GM21576 (cell line): ENCODE results near the gene NECAB2.
"Not testable (repeated sequence)": the region's sequence is repeated elsewhere in the genome, so short reads cannot be mapped to it uniquely, and the experiment has no call there.

Experiments used
- ATAC-seq: cut with Tn5 transposase; IDR thresholded peaks from one replicate; pipeline ENCODE4 v1.9.1; 2021; ENCODE audit warnings: mild to moderate bottlenecking, moderate library complexity; ENCODE audit not compliant: unreplicated experiment

The NECAB2 gene

DNA sequence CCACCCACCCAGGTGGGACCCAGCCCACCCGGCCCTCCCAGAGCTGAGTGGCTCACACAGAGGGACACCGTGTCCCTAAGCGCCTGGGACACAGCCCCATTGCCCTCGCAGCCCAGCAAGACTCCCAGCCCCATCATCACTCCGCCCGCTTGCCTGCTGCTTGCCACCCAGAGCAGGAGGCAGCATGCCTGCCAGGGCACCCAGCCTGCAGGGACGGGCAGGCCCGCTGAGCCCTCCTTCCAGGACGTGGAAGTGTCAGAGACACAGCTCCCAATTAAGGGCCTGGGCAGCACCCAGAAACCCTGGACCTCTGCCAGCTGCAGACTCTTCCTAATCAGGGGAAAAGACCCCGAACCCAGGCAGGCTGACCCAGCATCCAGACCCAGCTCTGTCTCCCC lies 32.2 kb upstream of the NECAB2 start:
- no peak for ATAC-seq

DNA sequence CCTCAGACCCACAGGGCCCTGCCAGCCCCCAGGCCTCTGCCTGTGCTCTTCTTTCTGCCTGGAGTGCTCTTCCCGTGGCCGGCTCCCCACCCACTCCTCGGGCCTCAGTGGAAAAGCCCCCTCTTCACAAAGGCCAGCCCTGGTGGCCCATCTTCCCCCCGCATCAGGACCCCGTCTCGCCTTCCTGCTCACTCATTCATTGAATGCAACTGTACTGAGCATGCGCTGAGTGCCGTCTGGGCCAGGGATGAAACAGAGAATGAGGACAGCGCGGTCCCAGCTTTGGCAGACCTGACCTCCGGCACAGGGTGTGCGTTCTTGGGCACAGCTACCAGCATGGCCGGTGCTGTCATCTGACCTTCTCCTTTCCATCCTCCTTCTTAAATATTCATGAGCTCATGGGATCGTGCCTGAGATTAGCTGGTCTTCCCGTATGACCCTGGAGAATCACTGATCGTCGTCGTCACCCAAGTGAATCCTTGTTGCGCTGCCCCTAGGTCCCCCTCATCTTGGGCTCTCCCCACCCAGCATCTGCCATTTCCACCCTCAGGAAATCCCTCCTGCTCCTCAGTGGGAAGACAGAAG lies 31.4 kb upstream of the NECAB2 start:
- no peak for ATAC-seq

DNA sequence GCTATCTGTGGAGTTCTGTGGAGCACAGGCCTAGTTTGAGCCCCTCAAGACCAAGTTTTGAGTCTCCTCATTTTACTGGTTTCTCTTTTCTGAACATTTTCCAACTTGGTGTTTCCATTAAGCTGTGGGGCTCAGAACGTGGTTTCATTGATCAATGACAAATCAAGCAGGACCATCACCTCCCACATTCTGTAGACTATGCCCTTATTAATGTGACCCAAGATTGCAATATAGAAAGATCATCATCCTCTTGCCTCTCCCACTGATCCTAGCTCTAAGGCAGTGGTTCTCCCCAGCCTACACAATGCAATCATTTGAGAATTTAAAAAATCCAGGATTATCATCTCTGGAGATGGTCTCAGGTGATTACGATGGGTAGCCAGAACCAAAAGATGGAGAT lies 30.8 kb upstream of the NECAB2 start:
- no peak for ATAC-seq

DNA sequence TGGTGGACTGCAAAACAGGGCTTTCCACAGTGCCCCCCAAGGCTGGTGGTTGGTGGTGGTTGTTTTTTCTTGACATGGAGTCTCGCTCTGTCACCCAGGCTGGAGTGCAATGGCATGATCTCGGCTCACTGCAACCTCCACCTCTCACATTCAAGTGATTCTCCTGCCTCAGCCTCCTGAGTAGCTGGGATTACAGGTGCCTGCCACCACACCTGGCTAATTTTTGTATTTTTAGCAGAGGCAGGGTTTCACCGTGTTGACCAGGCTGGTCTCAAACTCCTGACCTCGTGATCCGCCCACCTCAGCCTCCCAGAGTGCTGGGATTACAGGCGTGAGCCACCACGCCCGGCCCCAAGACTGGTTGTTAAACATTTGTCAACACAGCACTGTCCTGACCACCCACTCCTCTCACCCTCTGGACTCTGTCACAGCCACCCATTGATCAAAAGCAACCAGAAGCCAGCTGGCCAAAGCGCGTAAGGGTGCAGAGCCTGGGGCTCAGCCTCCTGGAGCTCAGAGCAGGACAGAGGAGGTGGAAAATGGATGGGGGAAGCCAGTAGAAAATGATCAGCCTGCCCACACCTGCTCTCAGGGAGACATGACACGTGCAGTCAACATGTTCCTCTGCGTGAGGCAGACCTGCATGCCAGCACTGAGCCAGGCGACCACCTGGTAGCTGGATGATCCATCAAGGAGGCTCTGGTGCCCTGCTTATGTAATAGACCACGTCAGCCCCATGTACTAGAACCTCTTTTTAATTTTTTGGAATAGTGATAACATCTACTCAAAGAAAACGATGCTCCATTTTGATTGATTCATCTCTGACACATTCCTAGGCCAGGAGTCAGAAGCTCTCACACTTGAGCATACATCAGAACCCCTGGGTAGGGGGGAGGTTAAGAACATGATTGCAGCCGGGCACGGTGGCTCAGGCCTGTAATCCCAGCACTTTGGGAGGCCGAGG lies 29.8 kb upstream of the NECAB2 start:
- no peak for ATAC-seq

DNA sequence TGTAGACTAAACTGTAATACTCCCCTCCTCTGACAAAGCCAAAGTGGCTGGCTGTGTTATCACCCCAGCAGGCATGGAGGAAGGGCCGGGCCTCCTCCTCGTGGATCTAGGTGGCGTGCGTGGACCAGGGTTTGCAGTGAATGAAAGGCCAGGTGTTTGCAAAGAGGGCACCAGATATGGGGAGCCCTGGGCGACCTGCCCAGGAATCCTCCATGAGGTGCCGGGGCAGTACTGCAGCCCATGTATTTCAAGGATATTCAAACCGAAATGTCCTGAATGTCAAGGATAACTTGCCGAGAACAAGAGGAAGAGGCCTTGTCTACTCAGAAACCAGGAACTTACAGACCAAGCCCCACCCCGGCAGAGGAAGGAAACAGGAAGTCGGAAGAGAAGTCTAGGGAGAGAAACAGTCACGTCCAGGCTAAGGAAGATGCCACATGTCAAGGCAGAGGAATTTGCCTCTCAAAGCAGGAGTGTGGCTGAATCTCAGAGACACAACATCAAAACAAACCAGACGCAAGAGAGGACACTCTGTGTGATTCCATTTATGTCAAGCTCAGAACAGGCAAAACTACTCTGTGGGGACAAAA lies 28.7 kb upstream of the NECAB2 start:
- ATAC-seq: no peak

DNA sequence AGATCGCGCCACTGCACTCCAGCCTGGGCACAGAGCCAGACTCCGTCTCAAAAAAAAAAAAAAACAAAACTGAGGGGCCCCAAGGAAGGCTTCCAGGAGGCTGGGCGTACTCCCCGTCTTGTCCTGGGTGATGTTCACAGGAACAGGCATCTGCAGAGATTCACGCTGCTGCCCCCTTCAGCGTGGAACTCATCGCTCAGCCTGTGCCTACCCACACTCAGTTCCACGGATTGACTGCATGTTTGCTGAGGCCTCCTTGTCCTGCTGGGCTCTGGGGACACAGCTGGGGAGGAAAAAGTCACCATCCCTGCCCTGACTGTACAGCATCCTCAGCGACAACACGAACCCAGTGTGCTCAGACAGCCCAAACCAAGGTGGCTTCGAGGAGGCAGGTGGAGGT lies 27.9 kb upstream of the NECAB2 start:
- ATAC-seq: no peak

DNA sequence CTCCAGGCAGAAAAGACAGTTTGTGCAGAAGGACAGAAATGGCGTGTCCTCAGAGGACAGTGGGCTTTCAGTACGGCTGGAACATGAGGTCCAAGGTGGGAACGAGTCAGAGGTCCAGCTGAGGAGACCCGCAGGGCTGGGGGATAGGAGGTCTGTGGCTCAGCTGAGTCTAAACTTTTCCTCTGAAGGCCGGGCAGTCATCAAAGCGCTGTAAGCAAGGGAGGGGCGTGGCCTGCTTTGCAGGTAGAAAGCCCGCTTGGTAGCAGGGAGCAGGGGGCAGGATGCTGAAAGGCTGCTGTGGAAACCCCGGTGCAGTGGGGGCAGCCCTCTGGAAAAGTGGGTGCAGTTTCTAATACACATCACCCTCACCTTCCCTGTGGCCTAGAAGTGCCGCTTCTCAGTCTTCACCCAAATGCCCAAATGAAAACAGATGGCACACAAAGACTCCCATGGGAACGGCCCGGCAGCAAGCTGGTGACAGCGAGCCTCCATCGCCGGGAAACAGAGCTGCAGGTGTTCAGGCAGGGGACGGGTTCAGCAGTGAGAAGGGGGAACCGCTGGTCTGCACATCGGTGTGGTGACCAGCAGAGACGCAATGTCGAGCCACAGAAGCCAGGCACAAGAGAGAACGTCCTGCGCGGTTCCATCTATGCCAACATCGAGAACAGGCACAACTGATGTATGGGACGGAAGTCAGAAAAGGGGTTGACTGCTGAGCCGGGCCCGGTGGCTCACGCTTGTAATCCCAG lies 27.2 kb upstream of the NECAB2 start:
- no peak for ATAC-seq

DNA sequence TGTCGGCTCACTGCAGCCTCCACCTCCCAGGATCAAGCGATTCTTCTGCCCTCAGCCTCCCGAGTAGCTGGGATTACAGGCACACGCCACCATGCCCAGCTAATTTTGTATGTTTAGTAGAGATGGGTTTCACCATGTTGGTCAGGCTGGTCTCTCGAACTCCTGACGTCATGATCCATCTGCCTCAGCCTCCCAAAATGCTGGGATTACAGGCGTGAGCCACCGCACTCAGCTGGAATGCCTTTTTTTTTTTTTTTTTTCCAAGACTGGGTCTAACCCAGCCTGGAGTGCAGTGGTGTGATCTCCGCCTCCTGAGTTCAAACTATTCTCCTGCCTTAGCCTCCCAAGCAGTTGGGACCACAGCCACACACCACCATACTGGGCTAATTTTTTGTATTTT lies 26.5 kb upstream of the NECAB2 start:
- ATAC-seq: not testable (repeated sequence)

DNA sequence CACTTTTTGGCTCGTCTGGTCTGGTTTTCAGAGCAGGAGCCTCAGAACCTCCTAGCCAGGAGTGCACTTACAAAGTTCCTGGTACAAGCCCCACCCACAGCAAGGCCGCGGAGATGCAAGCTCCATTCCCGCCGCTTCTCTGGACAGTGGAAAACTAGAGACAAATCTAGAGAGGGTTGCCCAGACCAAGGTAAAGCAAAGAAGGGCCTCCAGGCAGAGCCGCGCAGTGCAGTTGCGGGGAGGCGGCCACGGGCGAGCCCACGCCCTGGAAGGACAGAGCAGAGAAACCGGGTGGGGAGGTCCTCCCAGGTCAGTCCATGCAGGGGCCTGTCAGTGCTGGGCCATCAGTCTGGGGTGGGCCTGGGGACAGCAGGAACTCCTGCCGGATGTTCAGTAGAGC lies 26.0 kb upstream of the NECAB2 start:
- ATAC-seq: no peak

DNA sequence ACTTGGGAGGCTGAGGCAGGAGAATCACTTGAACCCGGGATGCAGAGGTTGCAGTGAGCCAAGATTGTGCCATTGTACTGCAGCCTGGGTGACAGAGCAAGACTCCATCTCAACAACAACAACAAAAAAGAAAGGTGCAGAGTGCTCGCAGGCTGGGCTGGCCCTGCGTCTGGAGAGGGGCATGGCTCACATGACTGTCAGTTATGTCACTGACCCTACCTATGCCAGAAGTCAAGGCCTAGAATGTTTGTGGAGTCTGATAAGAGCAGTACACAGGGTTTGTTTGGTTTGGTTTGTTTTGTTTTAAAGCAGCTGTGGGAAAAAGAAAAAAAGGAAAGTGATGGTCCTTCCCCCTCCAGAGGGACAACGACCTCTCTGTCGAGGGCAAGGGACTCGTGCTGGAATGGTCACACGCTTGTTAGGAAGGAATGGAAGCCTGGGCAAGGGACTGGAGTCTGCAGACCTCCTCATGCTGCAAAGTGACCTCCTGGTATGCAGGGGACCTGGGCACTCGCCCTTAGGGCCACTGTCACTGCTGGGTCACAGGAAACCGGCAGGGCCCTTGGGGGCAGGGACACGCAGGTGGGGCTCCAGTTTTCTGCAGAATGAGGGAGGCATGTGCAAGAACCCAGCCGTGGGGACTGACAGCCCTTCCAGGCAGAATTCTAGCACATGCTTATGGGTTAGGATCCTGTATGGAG lies 25.1 kb upstream of the NECAB2 start:
- no peak for ATAC-seq

DNA sequence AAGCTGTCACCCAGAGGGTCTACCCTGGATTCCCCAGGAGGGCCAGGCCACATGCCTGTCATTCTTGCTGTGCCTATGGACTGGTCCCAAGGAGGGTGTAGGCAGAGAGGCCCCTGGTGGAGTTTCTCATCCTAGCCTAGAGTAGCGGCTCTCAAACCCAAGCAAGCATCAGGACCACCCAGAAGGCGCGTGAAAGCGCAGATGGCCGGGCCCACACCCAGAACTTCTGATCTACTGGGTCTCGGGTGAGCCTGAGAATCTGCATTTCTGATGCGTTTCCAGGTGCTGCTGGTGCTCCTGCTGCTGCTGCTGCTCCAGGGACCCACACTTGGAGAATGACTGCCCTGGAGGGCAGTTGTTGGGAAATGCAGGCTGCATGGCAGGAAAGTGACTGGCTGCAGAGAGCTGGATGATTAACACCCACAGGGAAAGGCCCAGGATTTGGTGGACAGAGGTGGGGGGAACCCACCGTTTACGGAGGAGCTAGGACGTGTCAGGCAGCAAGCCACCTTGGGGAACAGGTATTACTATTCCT lies 24.5 kb upstream of the NECAB2 start:
- no peak for ATAC-seq

DNA sequence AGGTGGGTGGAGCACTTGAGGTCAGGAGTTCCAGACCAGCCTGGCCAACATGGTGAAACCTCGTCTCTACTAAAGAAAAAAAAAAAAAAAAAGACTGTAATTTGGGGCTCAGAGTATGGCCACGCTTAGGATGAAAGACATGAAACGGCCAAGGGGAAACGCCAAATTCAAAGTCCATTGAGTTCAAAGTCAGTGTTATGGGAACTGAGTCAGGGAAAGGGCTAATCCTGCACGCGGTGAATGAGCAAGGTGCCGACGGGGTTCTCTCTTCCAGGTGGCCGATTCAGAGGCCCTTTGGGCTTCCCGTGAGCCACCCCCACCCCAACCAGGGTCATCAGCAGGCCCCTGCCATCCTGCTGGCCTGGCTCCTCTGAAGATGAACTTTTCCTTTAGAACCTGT lies 22.5 kb upstream of the NECAB2 start:
- no peak for ATAC-seq

DNA sequence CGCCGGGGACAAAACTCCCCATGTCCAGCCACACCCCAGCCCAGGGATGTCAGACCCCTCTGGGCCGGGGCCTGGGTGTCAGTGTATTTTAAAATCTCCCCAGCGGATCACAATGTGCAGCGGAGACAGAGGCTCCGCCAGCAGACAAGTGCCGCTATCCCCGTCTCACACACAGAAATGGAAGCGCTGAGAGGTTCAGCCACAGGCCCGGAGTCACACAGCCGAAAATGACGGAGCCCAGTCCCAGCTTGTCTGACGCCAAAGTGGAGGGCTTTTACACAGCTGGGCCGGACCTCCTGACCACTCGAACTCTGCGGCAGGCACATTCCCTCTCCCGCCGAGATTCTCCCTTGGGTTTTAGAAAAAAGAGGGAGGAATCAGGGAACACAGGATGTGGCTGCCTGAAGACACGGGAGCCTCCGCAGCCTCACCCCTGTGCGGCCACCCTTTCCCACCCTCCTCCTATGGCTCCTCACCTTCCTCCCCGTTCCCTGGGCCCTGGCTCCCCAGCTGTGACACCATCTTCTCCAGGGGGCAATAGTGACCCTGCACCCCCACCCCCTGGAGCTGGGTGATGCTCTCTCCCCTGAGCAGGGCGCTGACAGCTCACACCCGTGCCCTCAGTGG lies 21.8 kb upstream of the NECAB2 start:
- ATAC-seq: no peak

DNA sequence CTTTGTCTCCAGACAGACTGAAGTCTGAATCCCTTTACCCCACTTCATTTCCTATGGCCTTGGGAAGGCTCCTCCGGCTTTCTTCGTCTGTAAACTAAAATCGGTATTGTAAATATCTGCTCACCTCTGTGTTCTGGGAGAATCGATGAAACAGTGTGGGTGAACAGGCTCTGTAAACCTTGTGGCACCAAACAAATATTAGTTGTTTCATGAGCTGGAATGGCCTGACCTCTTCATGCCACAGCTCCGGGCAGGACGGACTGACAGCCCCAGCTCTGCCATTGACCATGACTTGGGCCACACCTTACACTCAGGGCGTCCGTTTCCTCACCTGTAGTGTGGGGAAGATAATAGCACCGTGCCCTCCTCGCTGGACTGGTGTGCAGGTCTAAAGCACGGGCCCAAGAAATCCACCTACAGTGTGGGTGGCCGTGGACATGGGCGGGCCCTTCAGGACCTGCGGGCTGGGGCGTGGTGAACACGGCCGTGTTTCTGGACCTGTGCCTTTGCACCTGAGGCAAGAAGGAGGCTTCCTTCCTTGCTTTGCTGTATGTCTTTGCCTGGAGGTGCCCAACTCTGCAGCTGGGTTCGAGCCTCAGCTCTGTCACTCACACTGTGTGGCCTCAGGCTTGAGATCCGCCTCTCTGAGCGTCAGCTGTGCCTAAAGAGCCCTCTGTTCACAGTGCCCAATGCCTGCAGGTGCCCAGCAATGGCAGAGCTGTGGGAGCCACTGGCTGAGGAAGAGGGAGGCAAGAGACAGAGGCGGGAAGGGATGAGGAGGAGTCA lies 21.1 kb upstream of the NECAB2 start:
- ATAC-seq: no peak

DNA sequence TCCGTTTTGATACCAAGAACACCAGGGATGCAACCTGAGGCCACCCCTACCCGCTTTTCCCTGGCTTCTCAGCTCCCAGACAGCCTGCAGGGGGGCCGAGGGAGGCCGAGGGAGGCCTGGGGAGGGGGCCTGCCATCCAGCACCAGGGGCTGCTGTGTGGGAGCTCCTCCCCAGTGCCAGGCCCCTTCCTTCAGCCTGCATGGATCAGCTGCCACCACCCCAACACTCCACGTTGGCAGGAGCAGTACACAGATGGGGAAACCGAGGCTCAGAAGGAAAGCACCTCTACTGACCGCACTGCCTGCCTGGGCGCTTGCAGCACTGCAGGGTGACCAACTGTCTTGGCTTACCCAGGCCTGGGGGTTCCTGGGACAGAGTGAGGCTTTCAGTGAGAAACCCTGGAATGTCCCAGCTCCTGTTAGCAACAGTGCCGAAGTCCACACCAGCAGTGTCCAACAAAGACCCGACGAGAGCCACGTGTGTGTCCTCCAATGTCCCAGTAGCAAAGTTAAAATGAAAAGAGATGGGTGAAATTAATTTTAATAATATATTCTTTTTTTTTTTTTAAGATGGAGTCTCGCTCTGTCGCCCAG lies 20.3 kb upstream of the NECAB2 start:
- no peak for ATAC-seq

DNA sequence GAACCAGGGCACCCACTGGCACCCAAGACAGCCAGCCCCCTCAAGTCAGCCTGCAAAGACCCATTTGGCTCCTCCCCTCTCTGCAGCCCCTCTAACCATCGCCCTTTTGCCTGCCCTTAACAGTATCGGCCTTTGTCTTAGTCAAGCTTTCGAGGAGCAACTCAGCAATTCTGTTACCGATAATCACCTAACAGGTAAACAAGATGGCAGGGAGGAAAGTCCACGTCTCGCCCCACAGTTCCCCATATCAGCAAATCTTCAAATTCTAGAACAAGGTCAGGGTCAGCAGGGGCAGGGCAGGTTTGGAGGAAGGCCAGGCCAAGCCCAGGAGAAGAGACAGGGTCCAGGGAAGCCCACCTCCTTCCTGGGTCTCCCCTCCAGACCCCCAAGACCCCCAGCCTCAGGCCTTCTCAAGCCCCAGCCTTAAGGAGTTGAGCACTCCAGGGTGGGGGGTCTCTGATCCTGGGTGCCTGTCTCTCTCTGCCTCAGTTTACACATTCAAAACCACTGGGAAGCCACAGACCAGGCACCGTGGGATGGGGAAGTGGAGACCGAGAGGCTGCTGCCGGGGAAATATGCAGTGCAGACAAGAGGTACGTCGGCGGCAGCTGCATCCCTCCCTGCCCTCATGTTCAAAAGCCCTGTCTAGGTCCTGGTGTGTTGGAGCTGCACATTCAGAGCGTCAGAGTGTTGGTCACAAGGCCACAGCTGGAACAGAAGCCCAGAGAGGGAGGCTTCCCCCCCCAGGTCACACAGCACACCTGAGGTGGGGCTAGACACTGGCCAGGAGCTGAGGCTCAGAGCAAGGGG lies 18.9 kb upstream of the NECAB2 start:
- no peak for ATAC-seq

DNA sequence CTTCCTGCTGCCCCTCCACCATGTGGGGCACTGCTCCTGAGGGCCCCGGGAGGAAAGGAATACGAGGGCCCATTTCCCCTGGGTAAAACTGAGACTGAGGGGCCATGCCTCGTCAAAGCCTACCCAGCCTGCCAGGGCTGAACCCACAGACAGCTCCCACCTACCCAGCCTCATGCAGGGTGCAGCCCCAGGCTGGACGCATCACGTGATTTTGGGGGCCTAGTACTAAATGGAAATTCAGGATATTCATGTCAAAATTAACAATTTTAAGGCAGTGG lies 18.4 kb upstream of the NECAB2 start:
- ATAC-seq: no peak

DNA sequence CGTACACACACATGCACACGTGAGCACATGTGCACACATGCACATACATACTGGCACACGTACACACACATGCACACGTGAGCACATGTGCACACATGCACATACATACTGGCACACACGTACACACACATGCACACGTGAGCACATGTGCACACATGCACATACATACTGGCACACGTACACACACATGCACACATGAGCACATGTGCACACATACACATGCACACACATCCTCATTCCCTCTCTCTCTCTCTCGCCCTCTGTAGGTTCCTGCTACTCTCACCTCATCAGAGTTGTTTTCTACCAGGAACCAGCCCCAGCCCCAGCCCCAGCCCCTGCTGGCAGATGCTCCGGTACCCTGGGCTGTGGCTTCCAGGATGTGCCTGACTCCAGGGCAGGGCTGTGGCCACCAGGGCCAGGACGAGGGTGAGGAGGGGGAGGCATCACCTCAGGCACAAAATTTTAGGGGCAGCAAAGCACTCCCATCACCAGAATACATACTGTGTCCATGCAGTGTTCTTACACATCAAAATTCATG lies 17.1 kb upstream of the NECAB2 start:
- not testable (repeated sequence) for ATAC-seq
